Measurements from ENCODE around the gene CTAGE6.
"Not testable (repeated sequence)": the region's sequence is repeated elsewhere in the genome, so short reads cannot be mapped to it uniquely, and the experiment has no call there.

- TF ChIP-seq CTCF (conservative IDR thresholded peaks at IDR 0.05); EZH2 (IDR thresholded peaks at IDR 0.05; ENCODE audit: low read depth): not testable (repeated sequence)
These were observed 41.8 kb downstream of the CTAGE6 start for GRCh38 chr7:143715543-143716193.
